GM23248 (cell line): ENCODE measurements around the gene ELOVL7.

Experiments used
- EZH2 ChIP-seq: fragments of 200-600 bp; sonication (generic); IDR thresholded peaks from 2 replicates; pipeline ENCODE4 v1.6.1; 2018; ENCODE audit warnings: antibody characterized with exemption, mild to moderate bottlenecking; ENCODE audit not compliant: insufficient read depth, poor library complexity, severe bottlenecking
- EZH2phosphoT487 ChIP-seq: fragments of 200-600 bp; sonication (generic); IDR thresholded peaks from 2 replicates; pipeline ENCODE4 v1.6.1; 2018; ENCODE audit warnings: antibody characterized with exemption, moderate library complexity, mild to moderate bottlenecking, low read depth; ENCODE audit not compliant: insufficient read depth

DNA sequence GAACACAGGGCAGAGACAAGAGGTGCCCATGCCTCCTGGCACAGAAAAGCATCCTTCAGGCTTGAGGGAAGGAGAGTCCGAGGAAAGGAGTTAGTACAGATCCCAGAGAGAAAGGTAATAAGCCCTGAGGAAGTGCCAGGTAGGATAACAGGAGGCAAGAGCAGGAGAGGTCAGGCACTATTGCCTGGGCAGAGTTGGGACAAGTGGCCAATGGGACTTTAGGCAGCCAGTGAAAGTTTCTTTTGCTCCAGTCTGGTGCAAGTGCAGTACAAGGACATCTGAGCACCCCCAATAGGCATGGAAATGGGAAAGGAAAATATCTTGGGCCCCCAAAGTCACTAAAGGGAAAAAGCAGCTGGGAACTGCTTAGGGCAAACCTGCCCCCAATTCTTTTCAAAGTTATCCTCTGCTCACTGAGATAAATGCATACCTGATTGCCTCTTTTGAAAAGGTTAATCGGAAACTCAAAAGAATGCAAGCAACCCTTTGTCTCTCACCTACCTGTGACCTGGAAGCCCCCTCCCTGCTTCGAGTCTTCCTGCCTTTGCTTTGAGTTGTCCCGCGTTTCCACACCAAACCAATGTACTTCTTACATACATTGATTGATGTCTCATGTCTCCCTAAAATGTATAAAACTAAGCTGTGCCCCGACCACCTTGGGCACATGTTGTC is 46.5 kb downstream of the ELOVL7 start:
- TF ChIP-seq EZH2 = no peak
- TF ChIP-seq EZH2phosphoT487 = no peak
